GM23248 (cell line): Measurements from ENCODE around the gene TSGA10.

Experiments used
- EZH2 ChIP-seq: fragments of 200-600 bp; sonication (generic); IDR thresholded peaks from 2 replicates; pipeline ENCODE4 v1.6.1; 2018; ENCODE audit warnings: antibody characterized with exemption, mild to moderate bottlenecking; ENCODE audit not compliant: insufficient read depth, poor library complexity, severe bottlenecking
- EZH2phosphoT487 ChIP-seq: fragments of 200-600 bp; sonication (generic); IDR thresholded peaks from 2 replicates; pipeline ENCODE4 v1.6.1; 2018; ENCODE audit warnings: antibody characterized with exemption, moderate library complexity, mild to moderate bottlenecking, low read depth; ENCODE audit not compliant: insufficient read depth

DNA sequence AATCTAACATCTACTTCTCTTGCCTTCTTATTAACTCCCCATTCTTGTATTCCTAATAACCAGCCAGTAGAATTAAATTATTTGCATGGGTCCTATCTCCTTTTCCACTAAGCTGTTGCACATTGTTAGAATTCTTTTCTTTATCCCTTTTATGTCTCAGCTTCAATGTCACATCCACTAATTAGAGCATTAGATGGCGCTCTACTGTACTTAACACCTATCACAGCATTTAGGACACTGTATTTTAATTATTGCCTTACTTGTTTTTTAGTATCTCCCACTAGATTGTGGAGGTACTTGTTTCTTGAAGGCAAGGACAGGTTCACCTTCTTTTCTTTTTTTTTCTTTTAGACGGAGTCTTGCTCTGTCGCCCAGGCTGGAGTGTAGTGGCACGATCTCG lies 3.9 kb upstream of the TSGA10 start:
- no peak for TF ChIP-seq EZH2phosphoT487
- no peak for TF ChIP-seq EZH2
